Endothelial cell of umbilical vein (primary cell): ENCODE results near the gene INPP4B. TPM values are rescaled to one million over a fixed set of nuclear protein-coding genes. Genes with fewer than 3 reads are reported as not detected.

Experiments
- BruUV-seq: library from RNA; stranded (reverse); fragments of 400-500 nt; replicated peaks from 2 replicates; lab custom pipeline; 2021; lab: Mats Ljungman, UMichigan
- CTCF ChIA-PET: fragments of 300-600, 350-600 bp; sonication (Branson Sonifier 250); formaldehyde crosslinking; loops from one replicate; lab custom pipeline; 2021; ENCODE audit warnings: antibody characterized with exemption, inconsistent platforms; lab: Charles Lee
- POLR2A ChIA-PET: fragments of 300-600, 350-600 bp; sonication (Branson Sonifier 250); formaldehyde crosslinking; loops from one replicate; lab custom pipeline; 2021; ENCODE audit warnings: antibody characterized with exemption, inconsistent platforms; lab: Charles Lee
- DNase-seq: peaks from one replicate; pipeline ENCODE4 v3.0.0-alpha.2; 2011; ENCODE audit warnings: low read depth, low spot score
- FAIRE-seq: peaks from 2 replicates; lab custom pipeline; 2011; peaks lifted over from hg19 to GRCh38; lab: Jason Lieb, UNC
- H2AFZ ChIP-seq: 2 replicates; pipeline ENCODE4 v1.6.0; 2012; ENCODE audit warnings: low read depth, low read length, control low read depth, inconsistent platforms
- H3K27ac ChIP-seq: 2 replicates; pipeline ENCODE4 v1.5.1; 2011; ENCODE audit warnings: low read depth, mild to moderate bottlenecking, control low read depth, low read length, moderate library complexity; ENCODE audit not compliant: insufficient read depth
- H3K27me3 ChIP-seq, 2 experiments: 2 replicates each; pipeline versions ENCODE4 v1.6.0 to v1.6.1; 2011; ENCODE audit warnings: low read length in 2 of 2, mixed read lengths in 1 of 2; ENCODE audit not compliant: control insufficient read depth in 2 of 2, insufficient read depth in 2 of 2
- H3K36me3 ChIP-seq, 2 experiments: 2 replicates in 1 of 2; 3 replicates in 1 of 2; pipeline ENCODE4 v1.5.1; 2011; ENCODE audit warnings: low read length in 2 of 2, mild to moderate bottlenecking in 1 of 2, moderate library complexity in 1 of 2; ENCODE audit not compliant: control insufficient read depth in 2 of 2, insufficient read depth in 2 of 2; ENCODE audit errors: extremely low read depth in 1 of 2
- H3K4me1 ChIP-seq: 3 replicates; pipeline ENCODE4 v1.5.1; 2011; ENCODE audit warnings: mild to moderate bottlenecking, low read length; ENCODE audit not compliant: control insufficient read depth, insufficient read depth; ENCODE audit errors: extremely low read depth
- H3K4me2 ChIP-seq: 2 replicates; pipeline ENCODE4 v1.6.1; 2011; ENCODE audit warnings: low read length, control low read depth, mixed read lengths; ENCODE audit not compliant: insufficient read depth
- H3K4me3 ChIP-seq, 3 experiments: fragments of 200-600 bp in 1 of 3; sonication (generic), shearing (Covaris generic) in 1 of 3; replicated peaks in 1 of 3; 2 replicates each; pipeline ENCODE4 v1.5.1; 2011 to 2016; ENCODE audit warnings: control low read depth in 3 of 3, low read length in 3 of 3, mild to moderate bottlenecking in 2 of 3, inconsistent platforms in 1 of 3, low read depth in 1 of 3, moderate library complexity in 1 of 3; ENCODE audit not compliant: insufficient read depth in 1 of 3
- H3K79me2 ChIP-seq: 2 replicates; pipeline ENCODE4 v1.6.0; 2012; ENCODE audit warnings: low read length, inconsistent platforms; ENCODE audit not compliant: control insufficient read depth, insufficient read depth
- H3K9ac ChIP-seq: replicated peaks from 2 replicates; pipeline ENCODE3; 2011; ENCODE audit warnings: low read length, control low read depth; ENCODE audit not compliant: insufficient read depth; ENCODE audit errors: extremely low read depth
- H3K9me1 ChIP-seq: replicated peaks from 3 replicates; pipeline ENCODE4 v1.6.0; 2011; ENCODE audit warnings: mild to moderate bottlenecking, low read length; ENCODE audit not compliant: control insufficient read depth, insufficient read depth; ENCODE audit errors: extremely low read depth
- H3K9me3 ChIP-seq: replicated peaks from 2 replicates; pipeline ENCODE4 v1.5.1; 2012; ENCODE audit warnings: low read length, inconsistent platforms; ENCODE audit not compliant: control insufficient read depth, insufficient read depth
- H4K20me1 ChIP-seq: replicated peaks from 2 replicates; pipeline ENCODE3; 2011; ENCODE audit warnings: mild to moderate bottlenecking, low read length; ENCODE audit not compliant: control insufficient read depth, insufficient read depth; ENCODE audit errors: extremely low read depth
- CTCF ChIP-seq, 2 donors: IDR thresholded peaks; 1 replicate in 1 of 2; 2 replicates in 1 of 2; pipeline ENCODE4 v1.5.1; 2011; ENCODE audit warnings: low read length in 2 of 2, mild to moderate bottlenecking in 2 of 2, moderate library complexity in 2 of 2, control low read depth in 1 of 2, inconsistent platforms in 1 of 2, low read depth in 1 of 2; ENCODE audit not compliant: insufficient read depth in 1 of 2; ENCODE audit errors: extremely low read depth in 1 of 2
- EZH2 ChIP-seq: IDR thresholded peaks from 2 replicates; pipeline ENCODE4 v1.6.1; 2012; ENCODE audit warnings: borderline replicate concordance, low read depth, mild to moderate bottlenecking, moderate library complexity, low read length, inconsistent platforms; ENCODE audit not compliant: severe bottlenecking
- FOS ChIP-seq: IDR thresholded peaks from 2 replicates; pipeline ENCODE4 v1.6.1; 2011; ENCODE audit warnings: mild to moderate bottlenecking, low read length, moderate library complexity, borderline replicate concordance; ENCODE audit not compliant: insufficient read depth
- GATA2 ChIP-seq: IDR thresholded peaks from 2 replicates; pipeline ENCODE4 v1.7.0; 2011; ENCODE audit warnings: low read depth, mild to moderate bottlenecking, moderate library complexity, mixed read lengths, low read length; ENCODE audit not compliant: insufficient read length, insufficient read depth
- JUN ChIP-seq: IDR thresholded peaks from 2 replicates; pipeline ENCODE4 v1.6.1; 2011; ENCODE audit warnings: borderline replicate concordance, low read depth; ENCODE audit not compliant: insufficient read length, insufficient read depth
- MAX ChIP-seq: IDR thresholded peaks from 2 replicates; pipeline ENCODE4 v1.6.1; 2011; ENCODE audit not compliant: insufficient read depth, insufficient read length
- MYC ChIP-seq: IDR thresholded peaks from one replicate; pipeline ENCODE4 v1.6.1; 2011; ENCODE audit warnings: mild to moderate bottlenecking, low read depth, low read length
- POLR2A ChIP-seq: IDR thresholded peaks from 2 replicates; pipeline ENCODE4 v1.6.1; 2012; ENCODE audit warnings: low read depth, mild to moderate bottlenecking, control low read depth, low read length
- POLR2AphosphoS5 ChIP-seq: IDR thresholded peaks from 2 replicates; pipeline ENCODE4 v1.6.1; 2012; ENCODE audit warnings: low read depth, mild to moderate bottlenecking, control low read depth, low read length, moderate library complexity; ENCODE audit not compliant: insufficient read depth
- dilution Hi-C: fragments of 300-500 bp; cut with MboI; formaldehyde crosslinking; loops from one replicate; pipeline ENCODE4 v1.15.0; 2019; ENCODE audit warnings: low sequenced_read_pairs; ENCODE audit not compliant: extremely low pct_ligation_motif_present
- intact Hi-C: fragments of 100-400 bp; cut with micrococcal nuclease; formaldehyde crosslinking; loops from one replicate; pipeline ENCODE4 v1.10.0; 2022
- polyA plus RNA-seq, 4 experiments: library from polyadenylated mRNA; depleted of rRNA in 3 of 4; stranded (reverse) in 3 of 4; unstranded in 1 of 4; fragments of >200 nt; gene quantifications; 2 replicates each; pipeline versions ENCODE4 v1.2.1 to v1.2.3, GENCODE V29; 2011 to 2012; ENCODE audit warnings: missing spikeins in 1 of 4
- total RNA-seq: library from RNA; stranded (reverse); gene quantifications from 2 replicates; pipeline ENCODE4 v1.2.3, GENCODE V29; 2021

The INPP4B gene
- total and polyA plus RNA-seq, 2 donors (not counting 3 experiments of a cell fraction or from before 2014, with no cell fraction given), result 0.41 to 3.1 TPM

DNA sequence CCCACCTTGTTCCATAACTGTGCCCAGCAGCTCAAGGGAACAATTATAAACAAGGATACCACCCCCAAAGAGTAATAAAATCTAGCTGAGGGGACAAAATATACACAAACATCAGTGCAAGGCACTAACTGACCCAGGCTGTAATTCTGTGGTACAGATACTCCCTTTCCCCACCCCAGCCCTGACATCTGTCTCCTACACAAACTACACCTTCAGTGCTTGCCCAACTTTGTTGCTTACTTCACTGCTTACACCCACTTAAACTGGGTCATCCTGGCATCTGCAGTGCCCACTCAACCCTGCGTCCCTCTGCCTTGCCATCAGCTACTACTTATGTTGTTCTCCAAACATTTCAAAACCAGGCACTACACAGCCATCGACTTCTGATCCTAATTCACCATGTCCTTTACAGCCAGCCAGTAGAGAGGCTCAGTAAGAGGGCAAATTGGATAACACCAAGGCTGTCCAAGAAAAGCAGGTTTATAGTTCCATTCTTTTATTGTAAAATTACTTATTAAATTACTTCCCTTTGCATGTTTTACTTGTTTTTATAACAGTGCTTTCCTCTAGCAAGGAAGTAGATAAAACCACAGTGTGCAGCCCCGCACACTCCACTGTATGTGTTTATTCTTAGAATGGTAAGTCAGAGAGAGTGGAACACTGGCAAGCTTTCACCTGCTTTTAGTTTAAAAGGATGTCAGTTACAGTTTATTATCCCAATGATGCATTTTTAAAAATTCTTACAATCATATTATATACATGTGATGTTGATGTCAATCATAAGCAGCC is 149.6 kb downstream of the INPP4B start:
- peaks cover 2 to 6% of the 10 kb centered on the region in 2 experiments for H3K27me3 ChIP-seq
- intact Hi-C loops, result no loop called here
- no peak overlapping the region for H3K27ac ChIP-seq
- no peaks in the 10 kb centered on the region for H3K79me2 ChIP-seq
- no peaks in the 10 kb centered on the region for H3K36me3 ChIP-seq
- H4K20me1 ChIP-seq, result no peaks in the 10 kb centered on the region
- ChIA-PET POLR2A (no interaction called here), CTCF (interaction anchor here (0.9 kb wide), 1 partner anchor 10 kb away, joined by 3 read pairs; no protein-coding TSS in a partner anchor)
- H3K9me3 ChIP-seq, result no peaks in the 10 kb centered on the region
- BruUV-seq, result no TSS peak
- H3K9ac ChIP-seq, result no peak overlapping the region
- FAIRE-seq (no peak), DNase-seq (peak; percentile 49)
- dilution Hi-C loops, result no loop called here
- no peaks in the 10 kb centered on the region for H3K9me1 ChIP-seq
- TF ChIP-seq POLR2AphosphoS5 (no peak), JUN (no peak), MYC (no peak), EZH2 (no peak), GATA2 (no peak), FOS (no peak), POLR2A (no peak), MAX (no peak), CTCF (IDR thresholded peaks at IDR 0.05; ENCODE audit: extremely low read depth in 1 of 2, insufficient read depth in 1 of 2, low read depth in 1 of 2, low read length in 2 of 2) (no peak)
- no peak overlapping the region for H3K4me3 ChIP-seq
- no peak overlapping the region for H2AFZ ChIP-seq
- H3K4me2 ChIP-seq, result no peak overlapping the region
- H3K4me1 ChIP-seq, result no peaks in the 10 kb centered on the region
